ENCODE results near the gene CPEB3.

Gene CPEB3

GRCh38 chr10:92213049-92213448, 77.8 kb downstream of the CPEB3 start:
- no peak for DNase-seq (ENCODE audit: low read depth in 2 of 2)

- no peak for DNase-seq (ENCODE audit: low read depth in 2 of 2)
These were observed 82.1 kb downstream of the CPEB3 start for GRCh38 chr10:92208736-92209135.

GRCh38 chr10:92208157-92208720, 82.6 kb downstream of the CPEB3 start:
- DNase-seq (ENCODE audit: low read depth in 2 of 2) = no peak

GRCh38 chr10:92207061-92207460, 83.8 kb downstream of the CPEB3 start:
- no peak for DNase-seq (ENCODE audit: low read depth in 2 of 2)

DNA sequence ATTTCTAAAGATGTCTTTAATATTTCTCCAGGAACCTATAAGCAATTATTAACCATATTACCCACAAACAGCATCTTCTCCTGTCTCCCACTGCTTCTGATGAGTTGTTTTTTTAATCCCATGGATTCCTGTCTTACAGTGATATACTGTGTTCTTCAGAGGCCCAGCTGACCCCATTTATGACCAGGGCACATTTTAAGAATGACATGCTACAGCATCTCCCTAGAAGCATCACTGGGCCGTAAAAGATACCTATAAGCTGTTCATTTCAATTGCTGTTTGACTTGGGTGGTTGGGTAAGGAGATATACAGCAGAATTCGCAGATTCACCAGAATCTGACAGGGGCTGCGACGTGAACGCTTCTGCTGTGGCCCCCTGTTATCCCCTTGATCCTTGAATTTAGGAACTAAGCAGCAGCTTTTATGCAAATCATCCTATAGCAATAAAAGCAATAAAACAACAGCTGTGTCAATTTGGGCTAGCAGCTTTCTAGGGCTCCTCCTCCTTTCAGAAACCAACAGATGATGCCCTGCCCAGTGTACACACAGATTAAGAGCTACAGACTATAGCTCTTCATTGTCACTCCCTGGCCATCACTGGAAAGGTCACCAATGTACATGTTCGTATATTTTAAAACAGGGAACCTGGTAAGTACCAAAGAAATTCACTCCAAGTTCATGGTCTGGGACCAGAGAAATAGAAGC, 86.8 kb downstream of the CPEB3 start:
- DNase-seq (ENCODE audit: low read depth in 2 of 2) = no peak

- no peak for DNase-seq (ENCODE audit: low read depth in 2 of 2)
These were observed 88.3 kb downstream of the CPEB3 start for GRCh38 chr10:92202536-92202935.

DNA sequence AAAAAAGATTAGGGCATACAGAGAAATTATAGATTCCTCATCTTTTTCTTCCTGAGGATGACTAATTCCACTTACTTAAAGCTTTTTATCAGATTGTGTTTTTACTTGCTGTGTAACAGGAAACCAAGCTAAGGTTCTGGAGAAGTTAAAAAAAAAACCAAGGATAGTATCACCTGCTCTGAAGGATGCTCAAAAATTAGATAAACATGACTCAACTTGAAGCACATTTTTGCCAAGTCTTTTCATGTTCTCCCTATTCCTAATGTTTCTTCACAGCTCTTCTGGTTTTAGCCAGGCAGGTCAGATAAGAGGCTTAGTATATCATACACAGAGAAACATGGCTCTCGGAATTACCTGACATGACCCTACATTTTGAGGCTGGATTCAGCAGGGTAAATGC, 90.3 kb downstream of the CPEB3 start:
- no peak for DNase-seq (ENCODE audit: low read depth in 2 of 2)

- no peak for DNase-seq (ENCODE audit: low read depth in 2 of 2)
These were observed 103.8 kb downstream of the CPEB3 start for GRCh38 chr10:92187101-92187500.

DNA sequence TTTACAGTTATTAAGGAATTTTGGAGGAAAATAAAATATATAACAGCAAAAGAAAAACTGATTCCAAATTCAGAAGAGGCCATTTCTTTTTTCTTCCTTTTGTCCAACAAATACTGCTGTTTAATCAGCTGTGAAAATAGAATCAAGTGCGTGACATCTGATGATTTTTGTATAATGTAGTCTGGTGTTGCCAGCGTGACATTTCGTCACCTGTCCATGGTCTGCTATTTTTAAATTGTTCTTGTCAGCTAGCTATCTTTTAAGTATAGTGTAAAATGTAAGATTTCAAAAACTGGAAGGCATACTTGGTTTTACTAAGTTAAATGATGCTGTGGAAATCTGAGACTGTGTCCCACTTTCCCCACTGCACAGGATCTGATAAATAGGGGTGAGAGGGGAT, 105.9 kb downstream of the CPEB3 start:
- no peak for DNase-seq (ENCODE audit: low read depth in 2 of 2)

DNA sequence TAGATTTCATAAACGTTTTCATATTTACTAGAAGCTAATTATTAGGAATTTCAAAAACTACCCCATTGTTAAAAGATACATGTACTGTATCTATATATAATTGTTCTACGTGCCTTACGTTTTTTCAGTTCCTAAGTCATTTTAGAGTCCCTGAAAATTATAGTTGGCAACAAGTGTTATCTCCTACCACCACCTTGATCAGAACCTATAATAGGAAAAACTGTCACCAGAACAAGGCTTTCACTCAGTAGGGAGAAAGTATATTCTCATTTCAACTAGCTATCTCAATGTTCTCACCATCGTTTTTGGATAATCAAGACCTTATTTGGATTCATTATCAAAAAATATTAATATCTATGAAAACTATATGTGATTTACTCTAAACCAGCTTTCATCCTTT, 107.7 kb downstream of the CPEB3 start:
- DNase-seq (ENCODE audit: low read depth in 2 of 2) = no peak

GRCh38 chr10:92181575-92181974, 109.3 kb downstream of the CPEB3 start:
- DNase-seq (ENCODE audit: low read depth in 2 of 2) = no peak

GRCh38 chr10:92180399-92180798, 110.5 kb downstream of the CPEB3 start:
- DNase-seq (ENCODE audit: low read depth in 2 of 2) = no peak

DNA sequence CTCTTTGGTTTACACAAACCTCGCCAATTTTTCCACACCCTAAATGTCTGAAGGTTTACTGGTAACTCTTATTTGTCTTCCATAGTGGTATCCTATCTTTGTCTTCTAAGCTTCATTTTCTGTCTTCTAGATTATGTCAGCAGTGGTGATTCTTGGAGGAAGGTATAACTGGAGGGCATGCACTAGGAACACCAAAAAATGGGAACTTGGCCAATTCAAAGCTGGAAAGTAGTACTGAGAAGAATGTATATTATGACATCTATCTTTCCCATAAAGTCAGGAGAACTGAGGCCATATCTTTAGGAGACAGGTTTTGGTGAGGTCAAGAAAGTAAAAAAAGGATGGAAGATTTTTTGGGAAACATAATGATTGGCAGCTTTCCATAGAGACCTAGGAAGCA, 113.3 kb downstream of the CPEB3 start:
- DNase-seq (ENCODE audit: low read depth in 2 of 2) = no peak

DNA sequence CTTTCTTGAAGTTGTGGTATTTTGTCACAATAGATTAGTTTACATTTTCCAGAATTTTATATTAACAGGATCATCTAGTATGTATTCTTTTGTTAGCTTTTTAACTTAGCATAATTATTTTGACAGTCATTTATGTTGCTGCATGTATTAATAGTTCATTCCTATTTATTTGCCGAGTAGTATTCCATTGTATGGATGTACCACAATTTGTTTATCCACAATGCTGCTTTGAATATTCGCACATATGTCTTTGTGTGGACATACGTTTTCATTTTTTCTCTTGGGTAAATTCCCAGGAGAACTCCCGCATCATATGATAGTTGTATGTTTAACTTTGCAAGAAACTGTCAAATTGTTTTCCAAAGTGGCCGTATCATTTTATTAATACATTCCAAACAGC, 115.7 kb downstream of the CPEB3 start:
- DNase-seq (ENCODE audit: low read depth in 2 of 2) = no peak

- no peak for DNase-seq (ENCODE audit: low read depth in 2 of 2)
These were observed 116.9 kb downstream of the CPEB3 start for GRCh38 chr10:92173996-92174395.

DNA sequence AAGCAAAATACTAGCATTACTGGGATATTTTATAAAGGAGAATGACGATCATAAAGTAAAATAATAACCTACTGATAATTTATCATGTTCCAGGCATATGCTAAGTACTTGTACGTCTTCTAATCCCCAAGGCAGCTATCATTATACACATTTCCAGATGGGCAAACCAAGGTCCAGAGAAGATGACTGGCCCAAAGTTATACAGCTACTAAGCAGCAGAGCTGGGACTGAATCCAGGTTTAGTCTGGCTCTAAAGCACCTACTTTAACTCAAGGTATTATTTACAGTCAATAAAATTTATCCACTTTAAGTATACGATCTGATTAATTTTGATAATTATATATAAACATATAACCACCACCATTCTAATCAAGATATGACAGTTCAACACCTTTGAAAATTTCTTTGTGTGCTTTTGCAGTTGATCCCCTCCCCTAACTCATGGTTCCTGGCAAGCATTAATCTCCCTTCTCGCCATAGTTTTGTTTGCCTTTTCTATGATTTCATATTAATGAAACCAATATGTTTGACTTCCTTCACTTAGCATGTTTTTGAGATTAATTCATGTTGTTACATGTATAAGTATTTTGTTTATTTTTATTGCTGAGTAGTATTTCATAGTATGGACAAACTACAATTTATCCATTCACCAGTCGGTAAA, 126.7 kb downstream of the CPEB3 start:
- DNase-seq (ENCODE audit: low read depth in 2 of 2) = no peak

DNA sequence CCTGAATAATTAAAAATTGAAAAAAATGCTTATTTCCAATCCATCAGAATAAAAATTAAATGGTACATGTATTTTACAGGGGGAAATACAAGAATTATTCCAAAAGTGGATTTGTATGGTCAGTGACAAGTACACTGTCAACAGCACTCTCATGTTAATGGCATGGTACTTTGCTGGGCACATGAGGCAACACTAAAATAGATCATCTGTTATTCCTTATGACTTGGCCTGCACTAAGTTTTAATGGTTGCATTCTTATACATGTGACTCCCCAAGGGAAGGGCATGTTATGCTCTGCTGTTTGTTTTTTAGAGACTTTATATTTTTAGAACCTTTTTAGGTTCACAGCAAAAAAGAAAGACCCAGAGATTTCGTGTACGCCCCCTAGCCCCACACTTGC, 128.3 kb downstream of the CPEB3 start:
- no peak for DNase-seq (ENCODE audit: low read depth in 2 of 2)

DNA sequence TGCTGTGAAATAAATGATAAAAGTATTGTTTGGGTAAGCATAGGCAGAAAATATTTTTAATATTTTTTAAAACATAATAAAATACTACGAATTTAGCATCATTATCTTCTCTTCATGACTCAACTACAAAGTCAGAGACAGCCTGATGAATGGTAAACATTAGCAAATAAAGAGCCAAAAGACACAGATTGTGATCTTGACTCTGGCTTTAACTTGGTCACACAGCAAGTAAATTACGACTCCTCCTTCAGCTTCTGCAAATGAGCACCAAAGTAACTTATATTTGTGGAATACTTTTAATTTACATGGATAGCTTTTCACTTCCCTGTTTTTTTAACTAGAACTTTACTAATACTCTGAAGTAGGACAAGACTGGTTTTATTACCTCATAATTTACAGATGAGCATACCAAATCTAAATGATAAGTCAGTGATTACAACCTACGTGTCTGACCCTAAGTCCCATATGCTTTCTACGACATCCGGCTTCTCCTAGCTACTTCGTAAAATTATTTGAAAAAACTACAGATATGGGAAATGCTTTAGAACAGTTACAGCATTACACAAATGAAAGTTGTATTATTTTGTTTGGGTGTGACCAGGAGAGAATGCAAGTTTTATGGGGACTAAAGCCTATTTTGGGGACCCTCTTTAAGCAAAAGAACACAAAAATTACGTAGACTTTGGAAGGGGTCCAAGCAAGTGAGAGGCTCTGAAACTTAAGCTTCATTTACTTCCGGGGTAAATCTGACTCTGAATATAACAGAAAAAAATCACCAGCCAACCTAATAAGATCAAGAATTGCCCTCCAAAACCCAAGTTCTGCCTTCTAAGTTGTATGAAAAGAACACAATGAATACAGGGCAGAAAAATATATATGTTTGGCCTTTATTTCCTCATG, 133.8 kb downstream of the CPEB3 start:
- DNase-seq (ENCODE audit: low read depth in 2 of 2) = no peak

- DNase-seq (ENCODE audit: low read depth in 2 of 2) = no peak
These were observed 140.1 kb downstream of the CPEB3 start for GRCh38 chr10:92150823-92151222.

DNA sequence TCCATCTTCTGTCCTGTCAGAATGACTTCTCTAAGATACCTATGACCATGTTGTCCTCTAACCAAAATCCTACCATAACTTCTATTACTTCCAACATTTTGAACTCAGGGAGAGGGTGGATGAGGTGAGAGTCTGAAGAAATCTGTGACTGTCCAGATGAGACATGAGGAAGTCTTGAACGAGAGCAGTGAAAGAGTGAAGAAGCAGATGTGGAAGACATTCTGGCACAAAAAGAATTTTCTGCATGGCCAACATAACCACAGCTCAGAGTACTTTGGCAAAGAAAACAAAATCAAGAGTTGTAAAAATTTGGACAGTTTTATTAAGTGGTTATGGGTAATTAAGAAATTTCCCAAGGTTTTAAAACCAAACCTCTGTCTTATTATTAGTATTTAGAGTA, 141.6 kb downstream of the CPEB3 start:
- DNase-seq (ENCODE audit: low read depth in 2 of 2) = no peak

GRCh38 chr10:92146781-92147180, 144.1 kb downstream of the CPEB3 start:
- DNase-seq (ENCODE audit: low read depth in 2 of 2) = no peak

DNA sequence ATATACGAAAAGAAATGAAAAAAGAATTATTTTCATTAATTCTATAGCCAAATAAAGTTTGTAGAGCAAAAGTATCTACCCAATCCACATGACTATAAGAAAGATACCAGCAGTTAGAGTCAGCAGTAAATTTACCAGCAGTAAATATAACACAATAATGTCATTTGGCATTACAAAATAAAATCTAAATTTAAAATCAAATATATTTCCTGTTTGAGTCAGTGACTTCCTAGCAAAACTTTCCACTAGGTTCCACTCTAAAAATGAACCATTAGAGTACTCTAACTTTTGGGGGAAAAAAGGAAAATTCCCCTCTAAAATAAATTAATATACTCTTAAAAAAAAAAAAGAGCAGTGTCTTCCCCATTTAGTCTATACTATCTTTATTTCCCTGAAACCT, 144.8 kb downstream of the CPEB3 start:
- DNase-seq (ENCODE audit: low read depth in 2 of 2) = no peak
